Stimulated activated CD4-positive, alpha-beta T cell treated with anti-CD3 and anti-CD28 coated beads, Interleukin-1b, Interleukin-23, amount 100 ng/mL, for 24 hours (primary cell): ENCODE results near the gene MEIS1.

Experiments
- DNase-seq, 4 experiments: peaks; one replicate each; pipeline ENCODE4 v3.0.0-alpha.2; 2020; ENCODE audit warnings: low read depth in 4 of 4, low spot score in 1 of 4

Gene MEIS1

DNA sequence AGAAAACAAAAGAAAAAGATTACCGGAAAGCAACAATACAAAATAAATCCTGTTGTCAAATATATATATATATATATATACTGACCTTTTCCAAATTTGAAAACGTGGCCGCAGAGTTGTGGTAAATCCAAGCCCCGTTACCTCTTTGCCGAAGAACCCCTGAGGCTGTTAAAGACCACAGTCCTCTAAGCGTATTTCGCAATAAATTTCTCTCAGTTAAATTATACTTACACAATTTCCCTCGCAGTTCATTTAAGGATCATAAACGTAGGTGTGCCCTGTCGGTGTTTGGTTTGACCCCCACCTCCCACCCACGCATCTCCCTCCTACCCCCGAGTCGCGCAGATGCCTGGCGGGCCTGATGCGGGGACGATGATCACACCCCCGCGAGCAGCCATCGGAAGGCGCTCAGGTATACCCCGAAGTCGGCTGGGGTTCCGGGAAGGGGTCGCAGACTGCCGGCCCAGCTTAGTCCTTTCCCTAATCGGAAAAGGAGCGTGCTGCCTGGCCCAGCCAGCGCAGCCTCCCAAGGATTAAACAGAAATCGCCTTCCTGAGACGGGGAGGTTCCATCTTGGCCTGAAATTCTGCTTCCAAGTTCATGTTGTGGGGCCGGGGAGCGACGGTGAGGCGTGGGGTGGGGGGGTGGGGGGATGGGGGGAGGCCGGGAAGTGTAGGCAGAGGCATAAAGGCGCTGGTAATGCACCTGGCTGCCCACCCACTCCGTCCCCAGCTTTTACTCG lies 2.9 kb upstream of the MEIS1 start:
- no peak for DNase-seq

DNA sequence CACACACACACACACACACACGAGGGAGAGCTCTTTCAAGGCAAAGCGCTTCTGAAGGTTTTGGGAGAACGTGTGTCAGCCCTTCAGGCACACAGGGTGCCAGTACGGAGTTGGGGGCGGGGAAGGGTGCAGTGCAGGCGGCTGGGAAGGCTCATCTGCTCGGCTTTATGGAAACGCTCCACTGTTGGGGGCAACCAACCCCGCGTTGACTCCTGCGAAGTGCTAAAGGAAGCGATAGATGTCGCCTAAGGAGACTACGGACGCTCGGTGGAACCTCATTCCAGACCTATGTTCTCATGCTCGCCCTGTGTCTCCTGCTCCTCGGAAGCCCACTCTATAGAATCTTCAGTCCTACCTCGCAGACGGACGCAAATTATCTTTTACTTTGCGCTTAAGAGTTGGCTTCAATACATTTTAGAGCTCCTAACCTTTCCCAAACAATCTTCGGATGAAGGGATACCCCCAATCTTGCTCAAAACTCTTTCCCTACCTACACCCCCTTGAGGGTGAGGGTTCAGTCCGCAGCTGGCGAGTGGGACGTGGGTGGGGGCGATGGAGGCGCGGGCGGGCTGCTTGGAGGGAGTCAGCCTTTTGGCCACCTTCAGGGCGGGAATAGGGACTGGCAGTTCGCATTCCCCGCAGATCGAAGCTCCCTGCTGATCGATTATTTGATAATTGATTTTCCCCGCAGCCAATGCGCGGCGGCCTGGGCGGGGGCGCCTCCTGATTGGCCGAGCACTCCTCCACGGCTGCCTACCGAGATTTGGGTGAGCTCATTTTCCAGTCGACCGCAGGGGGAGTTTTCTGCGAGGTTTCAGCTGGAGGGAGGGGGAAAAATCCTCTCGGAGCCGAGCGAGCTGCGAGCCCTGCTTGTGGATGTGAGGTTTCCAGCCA lies 1.9 kb upstream of the MEIS1 start:
- DNase-seq: no peak

DNA sequence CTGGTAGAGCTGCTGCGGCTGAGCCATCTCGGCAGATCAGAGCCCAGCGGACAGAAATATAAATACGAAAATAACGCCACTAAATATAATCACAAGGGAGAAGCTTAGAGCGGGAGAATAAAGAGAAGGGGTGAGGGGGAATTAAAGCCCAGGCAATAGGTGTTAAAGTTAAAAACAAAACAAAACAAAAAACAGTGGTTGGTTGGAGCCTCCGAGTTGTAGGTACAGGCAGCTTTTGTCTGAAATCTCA lies 1.3 kb upstream of the MEIS1 start:
- no peak for DNase-seq

DNA sequence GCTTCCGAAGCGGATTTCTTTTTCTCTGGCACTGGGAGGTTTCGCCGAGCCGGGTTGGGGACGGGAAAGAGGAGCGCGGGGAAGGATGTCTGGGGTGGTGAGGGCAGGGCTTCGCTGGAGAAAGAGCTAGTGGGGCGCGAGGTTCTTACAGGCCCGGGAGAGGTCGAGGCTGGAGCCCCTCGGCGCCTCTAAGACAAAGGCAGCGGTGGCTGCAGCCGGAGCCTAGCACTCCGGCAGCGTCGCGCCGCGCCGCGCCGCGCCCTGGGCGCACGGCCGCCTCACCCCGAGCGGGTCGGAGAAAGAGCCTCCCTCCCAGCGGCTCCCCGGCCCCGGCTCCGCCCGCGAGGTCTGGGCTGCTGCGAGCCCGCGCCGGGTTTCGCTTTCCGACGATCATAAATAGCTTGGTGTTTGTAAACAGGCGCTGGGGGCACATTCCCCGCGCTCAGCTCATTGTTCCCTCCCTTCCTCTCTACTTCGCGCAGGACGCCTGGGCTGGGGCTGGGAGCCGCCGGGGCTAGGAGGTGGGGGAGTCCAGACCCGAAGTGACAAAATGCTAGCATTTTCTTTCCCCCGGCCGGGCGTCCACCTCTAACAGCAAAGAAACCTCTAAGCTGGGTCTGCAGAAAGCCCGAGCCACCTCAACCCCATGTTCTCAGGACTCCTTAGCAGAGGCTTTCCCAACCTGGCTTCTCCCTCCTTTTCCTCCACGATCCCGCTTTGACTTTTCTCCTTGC lies 813 bp upstream of the MEIS1 start:
- DNase-seq: no peak

DNA sequence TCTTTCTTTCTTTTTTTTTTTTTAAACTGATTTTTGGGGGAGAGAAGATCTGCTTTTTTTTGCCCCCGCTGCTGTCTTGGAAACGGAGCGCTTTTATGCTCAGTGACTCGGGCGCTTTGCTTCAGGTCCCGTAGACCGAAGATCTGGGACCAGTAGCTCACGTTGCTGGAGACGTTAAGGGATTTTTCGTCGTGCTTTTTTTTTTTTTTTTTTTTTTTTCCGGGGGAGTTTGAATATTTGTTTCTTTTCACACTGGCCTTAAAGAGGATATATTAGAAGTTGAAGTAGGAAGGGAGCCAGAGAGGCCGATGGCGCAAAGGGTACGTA lies 587 bp downstream of the MEIS1 start:
- DNase-seq: no peak

DNA sequence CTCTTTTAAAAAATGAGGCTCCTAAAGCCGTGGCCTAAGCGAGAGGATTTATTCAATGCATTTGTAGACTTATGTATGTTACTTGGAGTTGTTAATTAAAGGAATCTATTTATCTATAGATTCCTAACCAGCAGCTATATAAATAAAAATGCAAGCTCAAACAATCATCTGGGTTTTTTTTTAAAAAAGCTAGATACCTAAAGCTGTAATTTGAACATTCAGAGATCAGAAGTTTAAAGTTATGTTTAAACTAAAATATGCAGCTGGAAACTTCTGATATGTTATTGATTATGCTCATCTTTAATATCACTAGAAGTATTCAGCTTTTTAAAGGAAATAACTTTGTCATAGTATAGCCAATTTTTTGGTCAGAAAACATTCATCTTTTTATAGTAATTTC lies 1.0 kb downstream of the MEIS1 start:
- no peak for DNase-seq

DNA sequence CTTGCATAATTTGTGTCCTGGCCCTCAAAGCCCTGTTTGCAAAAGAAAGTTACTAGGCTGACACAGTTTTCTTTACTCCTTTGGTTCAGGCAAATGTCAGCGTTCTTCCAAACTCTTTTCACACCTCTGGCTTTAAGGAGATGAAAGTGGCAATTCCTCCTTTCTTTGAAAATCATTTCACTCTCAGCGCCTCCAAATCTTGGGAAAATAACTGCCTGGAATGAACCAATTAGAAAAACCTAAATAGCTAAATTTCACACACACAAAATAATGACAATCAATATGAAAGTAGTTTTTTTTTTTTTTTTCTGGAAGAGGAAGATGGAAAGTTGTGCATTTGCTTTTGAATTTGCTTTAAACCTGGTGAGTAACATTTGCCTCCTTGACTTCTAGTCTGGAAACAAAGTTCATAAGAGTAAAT lies 1.7 kb downstream of the MEIS1 start:
- DNase-seq: no peak

DNA sequence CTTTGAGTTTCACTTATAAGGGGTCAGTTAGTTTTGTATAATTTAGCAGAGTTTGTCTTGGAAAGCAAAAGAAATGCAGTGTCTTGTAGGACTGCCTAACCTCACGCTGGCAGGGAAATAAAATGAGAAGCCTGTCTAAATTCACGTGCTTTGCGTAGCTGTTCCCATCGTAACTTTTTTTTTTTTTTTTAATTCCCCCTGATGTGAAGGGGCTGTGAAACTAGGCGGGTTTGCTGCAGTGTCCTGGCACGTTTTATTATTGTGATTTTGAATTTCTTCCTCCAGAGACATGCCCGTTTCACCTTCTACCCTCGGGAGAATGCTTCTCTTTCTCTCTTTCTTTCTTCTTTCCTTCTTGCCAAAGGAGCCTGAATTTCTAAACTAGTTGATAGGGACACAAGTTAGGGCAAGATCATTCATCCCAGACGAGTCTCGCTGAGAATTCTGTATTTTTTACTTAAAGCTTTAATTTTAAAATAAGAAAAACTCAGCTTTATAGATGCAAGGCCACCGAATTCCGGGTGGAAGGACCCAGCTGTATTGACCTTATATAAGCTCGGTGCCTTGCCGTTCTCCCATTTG lies 2.3 kb downstream of the MEIS1 start:
- DNase-seq: no peak

DNA sequence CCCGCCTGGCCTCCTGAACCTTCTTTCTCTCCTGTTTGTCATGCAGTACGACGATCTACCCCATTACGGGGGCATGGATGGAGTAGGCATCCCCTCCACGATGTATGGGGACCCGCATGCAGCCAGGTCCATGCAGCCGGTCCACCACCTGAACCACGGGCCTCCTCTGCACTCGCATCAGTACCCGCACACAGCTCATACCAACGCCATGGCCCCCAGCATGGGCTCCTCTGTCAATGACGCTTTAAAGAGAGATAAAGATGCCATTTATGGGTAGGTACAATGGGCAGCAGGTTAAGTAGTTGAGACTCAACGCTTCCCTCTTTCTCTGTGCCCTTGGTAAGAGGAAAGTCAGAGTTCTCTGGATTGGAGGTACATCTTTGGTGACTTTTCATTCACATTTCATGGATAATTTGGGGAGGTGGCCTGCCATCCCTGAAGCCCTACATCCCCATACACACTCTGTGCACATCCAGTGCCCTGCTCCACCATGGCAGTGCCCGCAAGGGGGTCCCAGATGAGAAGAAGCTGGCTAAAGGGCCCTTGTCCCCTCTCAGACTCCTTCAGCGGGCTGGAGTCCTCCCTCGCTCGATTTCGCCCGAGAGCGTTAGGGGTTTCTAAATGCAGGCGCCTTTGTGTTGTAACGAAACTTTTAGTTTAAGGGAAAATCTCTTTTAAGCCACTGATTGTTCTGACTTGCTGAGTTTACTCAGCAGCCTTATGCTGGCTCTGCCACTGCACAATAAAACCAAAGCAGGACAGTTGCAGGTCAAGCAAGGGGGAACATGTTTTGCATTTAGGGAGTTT lies 3.0 kb downstream of the MEIS1 start:
- no peak for DNase-seq

DNA sequence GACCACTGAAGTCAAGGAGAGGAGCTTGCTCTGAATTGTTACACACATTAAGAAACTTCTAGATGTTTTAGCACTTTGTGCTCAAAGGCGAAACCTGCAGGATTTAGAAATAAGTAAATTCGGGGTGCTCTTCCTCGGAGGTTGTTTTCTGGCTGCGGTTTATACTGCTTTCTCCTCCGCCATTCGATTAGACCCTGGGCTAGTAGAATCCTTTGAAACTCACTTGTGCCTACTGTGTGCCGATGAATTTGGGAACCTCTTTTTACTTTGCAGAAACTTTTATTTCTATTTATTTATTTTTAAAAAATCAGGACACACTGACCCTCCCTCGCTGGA lies 3.5 kb downstream of the MEIS1 start:
- no peak for DNase-seq

DNA sequence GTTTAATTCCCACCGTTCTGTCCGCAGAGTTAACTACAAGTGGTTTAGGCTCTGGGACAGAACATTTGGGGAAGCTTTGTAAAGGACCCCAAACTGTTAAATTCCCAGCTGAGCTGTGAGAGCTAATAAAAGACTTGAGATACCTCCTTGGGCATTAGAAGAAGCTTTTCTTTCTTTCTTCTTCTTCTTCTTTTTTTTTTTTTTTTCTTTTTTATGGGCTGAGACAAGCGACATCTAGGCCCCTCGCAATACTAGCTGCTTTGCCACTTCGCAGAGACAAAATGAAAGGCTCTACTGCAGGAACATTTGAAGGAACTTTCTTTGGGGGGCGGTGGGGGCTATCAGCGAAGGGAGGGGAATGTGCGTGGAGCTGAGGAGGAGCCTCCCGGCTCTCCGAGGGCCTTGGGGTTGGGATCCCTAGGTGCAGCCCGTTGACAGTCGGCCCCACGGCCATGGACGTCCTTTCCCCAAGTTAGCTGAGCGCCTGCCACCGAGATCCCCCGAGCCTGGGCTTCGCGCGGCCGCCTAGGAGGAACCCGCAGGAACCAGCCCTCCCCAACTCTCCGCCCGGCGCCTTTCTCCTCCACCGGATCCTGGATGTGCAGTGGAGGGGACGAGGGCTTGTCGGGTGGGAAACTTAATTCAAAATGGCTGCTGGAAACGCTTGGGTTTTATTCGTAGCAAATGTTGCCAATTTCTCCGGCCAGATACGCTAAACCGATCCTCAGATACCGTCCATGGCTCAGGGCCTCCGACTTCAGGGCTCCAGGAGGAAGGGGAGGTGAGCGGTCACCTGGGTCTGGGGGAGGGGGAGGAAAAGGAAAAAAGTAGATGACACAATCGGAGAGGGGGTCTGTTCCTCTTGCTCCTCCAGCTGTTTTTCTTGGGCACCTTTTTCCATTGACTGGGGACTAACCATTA lies 4.2 kb downstream of the MEIS1 start:
- no peak for DNase-seq

DNA sequence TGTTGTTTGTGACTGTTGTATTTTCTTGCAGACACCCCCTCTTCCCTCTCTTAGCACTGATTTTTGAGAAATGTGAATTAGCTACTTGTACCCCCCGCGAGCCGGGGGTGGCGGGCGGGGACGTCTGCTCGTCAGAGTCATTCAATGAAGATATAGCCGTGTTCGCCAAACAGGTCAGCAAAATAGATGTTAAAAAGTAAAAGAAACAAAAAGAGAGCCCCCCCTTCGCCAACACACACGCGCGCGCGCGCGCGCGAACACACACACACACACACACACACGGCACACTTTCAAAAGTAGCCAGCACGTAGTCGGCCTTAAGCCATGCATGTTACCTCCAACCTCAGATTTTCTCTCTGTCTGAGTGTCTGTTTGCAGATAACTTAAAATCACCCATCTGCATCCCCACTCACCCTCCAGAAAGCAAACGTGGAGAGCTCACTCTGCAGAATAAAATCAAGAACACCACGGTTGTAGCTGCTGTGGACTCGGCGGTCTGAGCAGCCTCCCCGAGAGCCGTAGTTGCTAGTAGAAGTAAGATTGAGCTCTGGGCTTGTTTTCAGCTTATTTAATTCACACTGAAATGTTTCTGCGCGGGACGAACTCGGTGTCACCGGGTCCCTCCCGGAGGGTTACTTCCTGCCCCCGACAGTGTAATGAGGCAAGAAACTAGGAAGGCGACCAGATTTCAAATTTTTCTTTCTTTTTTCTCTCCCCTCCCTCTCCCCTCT lies 5.1 kb downstream of the MEIS1 start:
- DNase-seq: no peak

DNA sequence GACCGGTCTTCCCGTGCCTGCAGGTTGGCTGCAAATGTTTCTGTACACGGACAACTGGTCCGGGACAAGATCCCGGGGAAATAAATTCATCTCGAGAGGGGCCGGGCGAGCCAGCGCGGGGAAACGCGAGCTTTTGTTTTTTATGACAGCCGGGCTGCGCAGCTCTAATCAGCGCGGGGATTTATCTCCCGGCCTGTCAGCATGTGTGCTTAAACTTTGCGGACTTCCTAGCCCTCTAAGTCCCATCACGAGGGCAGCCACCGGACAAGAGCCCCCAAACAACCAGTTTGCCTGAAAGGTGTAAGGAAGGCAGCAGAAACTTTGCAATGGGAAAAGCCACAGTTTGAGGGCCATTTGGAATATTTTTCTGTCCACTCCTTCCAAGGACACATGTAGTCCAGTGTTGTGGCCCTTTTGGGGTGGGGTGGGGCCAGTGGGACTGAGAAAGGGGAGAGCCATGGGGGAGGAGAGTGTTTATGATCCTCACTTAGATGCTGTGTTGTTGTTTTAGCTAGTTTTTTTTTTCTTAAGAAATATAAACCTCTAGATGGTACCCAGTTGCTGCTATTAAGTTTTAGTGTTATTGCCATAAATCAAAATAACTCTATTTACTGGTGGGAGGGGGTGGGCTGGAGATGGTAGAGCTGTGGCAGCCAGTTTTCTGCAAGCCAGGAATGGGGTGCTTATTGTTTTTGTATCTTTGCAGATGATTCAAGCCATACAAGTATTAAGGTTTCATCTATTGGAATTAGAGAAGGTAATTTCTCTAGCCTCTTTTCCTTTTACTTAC lies 6.0 kb downstream of the MEIS1 start:
- no peak for DNase-seq

DNA sequence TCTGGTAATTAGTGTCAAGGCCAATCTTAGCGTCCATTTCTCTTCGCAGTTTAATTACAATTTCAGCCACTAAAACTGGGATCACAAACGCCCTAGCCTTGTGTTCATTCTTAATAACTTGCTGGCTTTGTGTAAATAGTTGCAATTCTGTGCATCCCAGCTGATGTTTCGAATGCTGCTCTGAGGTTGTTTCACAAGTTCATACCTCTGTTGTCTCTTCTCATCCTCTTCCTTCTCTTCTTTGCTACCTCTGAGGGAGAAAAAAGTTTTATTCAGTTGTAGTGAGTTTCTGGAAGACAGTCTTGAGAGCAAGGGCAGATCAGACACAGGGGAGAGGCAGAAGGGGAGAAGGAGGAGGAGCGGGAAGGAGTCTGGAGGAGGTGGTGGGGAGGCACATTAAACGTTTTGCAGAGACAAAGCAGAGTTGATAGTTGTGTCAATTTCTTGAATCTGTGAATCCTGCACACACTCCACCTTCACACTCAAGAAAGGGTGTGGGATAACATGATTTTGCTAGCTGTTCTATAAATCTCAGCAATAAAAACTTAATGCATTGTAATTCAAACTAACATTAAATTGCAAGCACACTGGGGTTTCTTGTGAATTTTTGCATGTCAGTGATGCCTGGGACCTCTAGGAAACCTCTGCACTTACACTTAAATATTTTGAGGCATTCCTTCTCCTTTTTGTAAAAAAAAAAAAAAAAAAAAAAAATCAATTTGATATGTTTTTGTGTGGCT lies 6.8 kb downstream of the MEIS1 start:
- DNase-seq: no peak

DNA sequence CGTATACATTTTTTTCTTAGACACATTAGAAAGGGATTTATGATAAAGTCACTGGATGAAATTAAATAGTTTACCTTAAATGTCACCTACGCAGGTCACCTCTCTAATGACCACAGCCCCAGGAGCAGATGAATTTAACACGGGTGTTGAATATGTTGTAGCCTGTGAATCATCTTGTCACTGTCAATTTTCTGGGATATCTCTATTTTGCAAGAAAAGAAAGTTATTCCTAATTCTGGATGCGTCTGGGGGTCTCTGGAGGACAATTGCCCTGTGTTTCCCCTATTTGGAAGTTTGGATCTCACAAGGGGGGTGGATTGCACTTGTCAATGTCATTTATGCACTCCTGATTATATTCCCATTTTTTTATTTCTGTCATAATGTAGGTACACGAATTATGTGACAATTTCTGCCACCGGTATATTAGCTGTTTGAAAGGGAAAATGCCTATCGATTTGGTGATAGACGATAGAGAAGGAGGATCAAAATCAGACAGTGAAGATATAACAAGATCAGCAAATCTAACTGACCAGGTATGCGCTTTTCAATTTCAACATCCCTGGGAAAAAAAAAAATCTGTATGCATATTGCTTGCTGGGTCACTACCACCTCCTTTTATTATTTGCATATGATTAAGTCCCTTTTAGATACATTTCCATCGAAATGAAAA lies 7.7 kb downstream of the MEIS1 start:
- no peak for DNase-seq

DNA sequence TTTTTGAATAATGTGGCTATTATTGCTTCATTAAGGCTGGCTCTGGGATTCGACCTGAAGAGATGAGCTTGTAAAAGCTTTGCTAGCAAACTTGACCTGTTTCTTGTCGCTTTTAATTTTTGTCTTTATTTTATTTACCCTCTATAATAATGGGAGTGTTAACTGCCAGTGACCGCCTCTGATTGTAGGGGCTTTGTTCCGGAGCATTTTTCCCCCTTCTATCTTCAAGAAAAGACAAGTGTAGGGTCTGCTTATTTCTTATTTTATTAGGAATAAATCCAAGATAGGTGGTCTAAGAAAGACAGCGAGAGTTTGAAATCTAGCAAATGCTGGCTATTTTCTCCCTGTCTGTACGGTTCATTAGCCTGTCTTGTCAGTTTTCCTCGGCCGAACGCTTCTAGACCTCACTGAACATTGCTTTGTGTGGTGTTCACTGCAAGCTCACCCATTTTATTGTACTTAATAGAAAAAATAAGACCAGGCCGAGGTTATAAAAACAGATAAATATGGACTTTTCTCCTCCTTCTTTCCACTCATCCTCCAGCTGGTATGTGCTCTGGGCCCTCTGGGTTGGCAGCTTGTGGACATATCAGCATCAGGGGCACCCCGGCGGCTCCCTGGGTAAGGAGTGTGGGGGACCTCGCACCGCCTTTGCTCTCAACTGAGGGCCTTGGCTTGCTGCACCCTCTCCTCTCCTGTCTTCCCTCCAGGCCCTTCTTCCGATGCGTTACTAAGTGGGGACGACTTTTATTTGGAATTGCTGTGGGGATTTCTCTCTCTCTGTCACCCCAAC lies 8.5 kb downstream of the MEIS1 start:
- no peak for DNase-seq
